Lung (tissue), 12 donors: ENCODE data around the gene JMJD1C. TPM values are rescaled to one million over a fixed set of nuclear protein-coding genes. Genes with fewer than 3 reads are reported as not detected.
A peak's percentile ranks its signal among the peaks of the same experiment; 100 is the strongest.

Experiments used
- ATAC-seq: fragments of 200-7000 bp; cut with Tn5 transposase; one replicate; pipeline ENCODE4 v1.9.1; 2020; ENCODE audit warnings: moderate number of reproducible peaks; ENCODE audit not compliant: insufficient read depth, low FRiP score
- DNase-seq, 3 donors: peaks; one replicate each; pipeline ENCODE4 v3.0.0-alpha.2; 2013 to 2017
- H3K27ac ChIP-seq, 2 donors: one replicate each; pipeline ENCODE4 v1.5.1; 2013; ENCODE audit warnings: mild to moderate bottlenecking in 2 of 2, moderate library complexity in 2 of 2, control low read depth in 1 of 2, inconsistent platforms in 1 of 2, low read depth in 1 of 2, low read length in 1 of 2
- H3K27me3 ChIP-seq, 3 donors: one replicate each; pipeline ENCODE4 v1.5.1; 2013; ENCODE audit warnings: low read length in 2 of 3; ENCODE audit not compliant: control insufficient read depth in 3 of 3, insufficient read depth in 3 of 3
- H3K36me3 ChIP-seq, 4 donors: one replicate each; pipeline ENCODE4 v1.5.1; 2013; ENCODE audit warnings: low read length in 4 of 4, mild to moderate bottlenecking in 1 of 4, moderate library complexity in 1 of 4; ENCODE audit not compliant: control insufficient read depth in 4 of 4, insufficient read depth in 4 of 4
- H3K4me1 ChIP-seq, 5 donors: one replicate each; pipeline ENCODE4 v1.5.1; 2013; ENCODE audit warnings: low read length in 5 of 5, mild to moderate bottlenecking in 2 of 5, moderate library complexity in 1 of 5; ENCODE audit not compliant: control insufficient read depth in 5 of 5, insufficient read depth in 5 of 5
- H3K4me3 ChIP-seq: one replicate; pipeline ENCODE4 v1.5.1; 2013; ENCODE audit warnings: mild to moderate bottlenecking, control low read depth, moderate library complexity
- H3K9ac ChIP-seq, 2 donors: one replicate each; pipeline ENCODE4 v1.5.1; 2013; ENCODE audit warnings: low read length in 2 of 2, control low read depth in 1 of 2; ENCODE audit not compliant: insufficient read depth in 1 of 2
- H3K9me3 ChIP-seq, 4 donors: one replicate each; pipeline ENCODE4 v1.5.1; 2013; ENCODE audit warnings: low read length in 3 of 4, mild to moderate bottlenecking in 1 of 4, moderate library complexity in 1 of 4; ENCODE audit not compliant: control insufficient read depth in 4 of 4, insufficient read depth in 3 of 4
- CTCF ChIP-seq: IDR thresholded peaks from 2 replicates; pipeline ENCODE4 v1.5.1; 2012; ENCODE audit warnings: mild to moderate bottlenecking; ENCODE audit errors: control extremely low read depth, extremely low read depth
- WGBS, 2 donors: extraction: QIAGEN DNeasy Blood & Tissue Kit; methylation state at CpG; one replicate each; pipeline ENCODE4 v1.1.7; 2013; 5-methylcytosine and 5-hydroxymethylcytosine counted together
- polyA plus RNA-seq, 2 donors: library from polyadenylated mRNA; stranded (reverse); fragments of 200-250 nt; gene quantifications; one replicate each; pipeline ENCODE4 v1.2.1, GENCODE V29; 2013
- total RNA-seq, 2 donors: library from RNA; depleted of rRNA in 1 of 2; stranded (reverse); fragments of >200 nt in 1 of 2; gene quantifications; one replicate each; pipeline ENCODE4 v1.2.1, GENCODE V29; 2014 to 2021
- donor health status: control.
- donor health status: control.
- donor health status: Bipolar disorder and iron deficiency.
- donor health status: healthy.
- donor health status: DM: yes; HTN: yes; CAD: no.

JMJD1C gene
- total and polyA plus RNA-seq, 4 donors = 30.5 to 233 (median 71.2) TPM

GRCh38 chr10:63166742-63167258 lies 299.0 kb downstream of the JMJD1C start:
- peak; percentile 67 for ATAC-seq
- Histone ChIP-seq H3K9ac (no peak overlapping the region), H3K4me1 (peaks cover 0 to 16% (median 4%) of the 10 kb centered on the region in 5 donors), H3K4me3 (no peak overlapping the region), H3K36me3 (peaks cover 5 to 19% (median 15%) of the 10 kb centered on the region in 4 donors), H3K9me3 (no peaks in the 10 kb centered on the region), H3K27me3 (no peaks in the 10 kb centered on the region), H3K27ac (no peak overlapping the region)
- TF ChIP-seq CTCF = peak; percentile 78
- WGBS, 2 donors = 14 to 26% methylated on average over 3 of the region's 3 CpGs
- DNase-seq = peak; percentile 23 to 90 (median 89)

GRCh38 chr10:63165249-63165648 lies 300.5 kb downstream of the JMJD1C start:
- DNase-seq (no peak), ATAC-seq (no peak)
- Histone ChIP-seq H3K9me3 (no peaks in the 10 kb centered on the region), H3K4me1 (peaks cover 0 to 10% (median 0%) of the 10 kb centered on the region in 5 donors), H3K27ac (no peak overlapping the region), H3K27me3 (no peaks in the 10 kb centered on the region), H3K9ac (no peak overlapping the region), H3K4me3 (no peak overlapping the region), H3K36me3 (peaks cover 2 to 17% (median 10%) of the 10 kb centered on the region in 4 donors)
- 96 to 97% methylated on average over 7 of the region's 7 CpGs for WGBS, 2 donors
- TF ChIP-seq CTCF = no peak

- Histone ChIP-seq H3K4me3 (no peak overlapping the region), H3K27me3 (no peaks in the 10 kb centered on the region), H3K9ac (no peak overlapping the region), H3K9me3 (no peaks in the 10 kb centered on the region), H3K27ac (no peak overlapping the region), H3K4me1 (peaks cover 0 to 10% (median 0%) of the 10 kb centered on the region in 5 donors), H3K36me3 (peaks cover 0 to 9% (median 6%) of the 10 kb centered on the region in 4 donors)
- 60 to 63% methylated on average over 2 of the region's 2 CpGs for WGBS, 2 donors
- TF ChIP-seq CTCF = no peak
- DNase-seq (peak; percentile 20 to 72 (median 61)), ATAC-seq (no peak)
Observed at GRCh38 chr10:63164166-63164623, 301.6 kb downstream of the JMJD1C start.

- Histone ChIP-seq H3K4me3 (no peak overlapping the region), H3K36me3 (peaks cover 0 to 3% (median 1%) of the 10 kb centered on the region in 4 donors), H3K9ac (no peak overlapping the region), H3K9me3 (no peaks in the 10 kb centered on the region), H3K27me3 (no peaks in the 10 kb centered on the region), H3K27ac (no peak overlapping the region), H3K4me1 (peaks cover 0 to 10% (median 0%) of the 10 kb centered on the region in 5 donors)
- no peak for TF ChIP-seq CTCF
- ATAC-seq (no peak), DNase-seq (no peak)
- WGBS, 2 donors = 40 to 43% methylated on average over 2 of the region's 2 CpGs
Observed at GRCh38 chr10:63161592-63161991, 304.2 kb downstream of the JMJD1C start.
